C4-2B (cell line): ENCODE measurements around the gene CCL7.
A peak's percentile ranks its signal among the peaks of the same experiment; 100 is the strongest.

Experiments
- H3K27ac ChIP-seq: fragments of 450-650 bp; 2 replicates; pipeline ENCODE4 v1.5.1; 2017
- CTCF ChIP-seq: fragments of 450-650 bp; conservative IDR thresholded peaks from 2 replicates; pipeline ENCODE4 v1.5.1; 2017; ENCODE audit warnings: mild to moderate bottlenecking
- ZFX ChIP-seq: fragments of 450-650 bp; IDR thresholded peaks from 2 replicates; pipeline ENCODE4 v1.6.1; 2017

The CCL7 gene

DNA sequence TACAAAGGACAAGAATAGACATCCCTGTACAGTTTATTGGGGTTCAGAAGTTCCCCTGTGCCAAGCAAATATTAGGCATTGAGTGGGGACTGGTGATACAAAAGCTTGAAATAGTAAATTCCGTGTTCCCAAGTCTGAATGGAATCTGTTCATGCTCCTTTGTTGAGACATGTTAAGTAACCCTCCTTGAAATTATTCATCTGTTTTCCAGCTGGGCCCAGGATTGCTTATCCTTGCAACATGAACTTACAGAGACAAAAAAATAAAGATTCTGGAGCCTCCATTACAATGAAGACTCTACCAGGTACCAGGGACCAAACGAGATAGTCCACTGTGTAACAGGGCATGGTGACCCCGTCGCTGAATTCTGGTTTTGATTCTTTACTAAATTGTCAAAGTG, 43.1 kb downstream of the CCL7 start:
- H3K27ac ChIP-seq = no peak overlapping the region
- no peak for TF ChIP-seq ZFX
- no peak for TF ChIP-seq CTCF

DNA sequence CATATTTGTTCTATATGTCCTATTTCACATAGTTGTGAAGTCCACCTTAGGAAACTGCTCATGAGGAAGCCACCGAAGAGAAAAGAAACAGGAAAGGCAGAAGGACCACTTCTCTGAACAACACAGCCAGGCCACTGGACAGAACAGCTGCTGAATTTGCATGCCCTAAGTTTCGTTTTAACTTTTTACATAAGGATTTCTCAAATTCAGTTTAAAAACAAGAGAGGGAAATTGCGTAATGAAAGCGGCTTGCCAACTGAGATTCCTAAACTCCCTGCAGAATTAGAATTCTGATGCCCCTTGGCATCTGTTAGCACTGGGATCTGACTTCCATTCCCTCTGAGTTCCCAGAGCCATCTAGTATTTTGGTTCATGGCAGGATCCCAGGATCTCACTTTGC, 44.3 kb downstream of the CCL7 start:
- H3K27ac ChIP-seq = no peak overlapping the region
- TF ChIP-seq ZFX (no peak), CTCF (no peak)

DNA sequence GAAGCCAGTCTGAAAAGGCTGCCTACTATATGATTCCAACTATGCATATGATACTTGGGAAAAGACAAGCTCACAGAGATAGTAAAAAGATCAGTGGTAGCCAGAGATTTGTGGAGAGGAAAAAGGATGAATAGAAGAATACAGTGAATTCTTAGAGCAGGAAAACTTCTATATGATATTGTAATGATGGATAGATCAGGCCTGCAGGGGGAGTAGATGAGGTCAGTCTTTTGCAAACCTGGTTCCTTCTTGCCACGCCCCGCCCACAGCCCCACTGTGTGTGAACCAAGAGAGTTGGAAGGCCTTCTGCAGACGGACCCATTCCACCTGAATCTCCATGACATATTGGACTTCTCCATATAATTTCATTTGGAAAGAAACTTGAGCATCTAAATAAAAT, 48.5 kb downstream of the CCL7 start:
- TF ChIP-seq ZFX = no peak
- TF ChIP-seq CTCF = peak; percentile 40
- H3K27ac ChIP-seq = no peak overlapping the region; the same call in 1 of the 2 replicates

GRCh38 chr17:34319039-34319483, 49.0 kb downstream of the CCL7 start, which contains the start of gene CCL8:
Gene CCL8, plus strand, starts transcription at chr17:34319435. Its CDS starts 67 bp downstream, at chr17:34319502.
- TF ChIP-seq CTCF (no peak), ZFX (no peak)
- peak within 1 kb of the TSS; percentile 56 for H3K27ac ChIP-seq
